ENCODE data around the gene SYCP2L.
"Not testable (repeated sequence)": the region's sequence is repeated elsewhere in the genome, so short reads cannot be mapped to it uniquely, and the experiment has no call there.

Gene SYCP2L

GRCh38 chr6:10957414-10957886, 70.6 kb downstream of the SYCP2L start:
- no peak for DNase-seq

- DNase-seq: no peak
Observed at GRCh38 chr6:10960171-10960570, 73.3 kb downstream of the SYCP2L start.

- no peak for DNase-seq
Observed at GRCh38 chr6:10961837-10962236, 75.0 kb downstream of the SYCP2L start.

- no peak for DNase-seq
Observed at GRCh38 chr6:10962673-10963072, 75.8 kb downstream of the SYCP2L start.

GRCh38 chr6:10963113-10963512, 76.3 kb downstream of the SYCP2L start:
- DNase-seq: no peak

GRCh38 chr6:10964684-10965083, 77.8 kb downstream of the SYCP2L start:
- DNase-seq: no peak

- DNase-seq: no peak
Observed at GRCh38 chr6:10968776-10969175, 81.9 kb downstream of the SYCP2L start.

GRCh38 chr6:10970731-10971130, 83.9 kb downstream of the SYCP2L start:
- DNase-seq: no peak

GRCh38 chr6:10972196-10972595, 85.3 kb downstream of the SYCP2L start:
- no peak for DNase-seq

GRCh38 chr6:10976571-10976970, 89.7 kb downstream of the SYCP2L start:
- no peak for DNase-seq

- DNase-seq: no peak
Observed at GRCh38 chr6:10977231-10977968, 90.5 kb downstream of the SYCP2L start.

GRCh38 chr6:10979603-10980002, 92.8 kb downstream of the SYCP2L start:
- DNase-seq: no peak

- no peak for DNase-seq
Observed at GRCh38 chr6:10981409-10981808, 94.6 kb downstream of the SYCP2L start.

GRCh38 chr6:10984959-10985358, 98.1 kb downstream of the SYCP2L start:
- not testable (repeated sequence) for DNase-seq

GRCh38 chr6:10989587-10989986, 102.7 kb downstream of the SYCP2L start:
- no peak for DNase-seq

- DNase-seq: no peak
Observed at GRCh38 chr6:10991115-10991514, 104.3 kb downstream of the SYCP2L start.

GRCh38 chr6:10993896-10994295, 107.0 kb downstream of the SYCP2L start:
- no peak for DNase-seq

GRCh38 chr6:10995114-10995707, 108.4 kb downstream of the SYCP2L start:
- no peak for DNase-seq

- DNase-seq: no peak
Observed at GRCh38 chr6:10999994-11000393, 113.1 kb downstream of the SYCP2L start.

GRCh38 chr6:11002176-11002575, 115.3 kb downstream of the SYCP2L start:
- no peak for DNase-seq

GRCh38 chr6:11003297-11003696, 116.4 kb downstream of the SYCP2L start:
- not testable (repeated sequence) for DNase-seq

GRCh38 chr6:11006061-11006460, 119.2 kb downstream of the SYCP2L start:
- no peak for DNase-seq

GRCh38 chr6:11007715-11008608, 121.1 kb downstream of the SYCP2L start:
- no peak for DNase-seq

GRCh38 chr6:11008821-11009220, 122.0 kb downstream of the SYCP2L start:
- DNase-seq: no peak

Measured in OCI-M1 (cell line).